ENCODE data around the gene KHDC4.

KHDC4 gene

GRCh38 chr1:155961937-155962336 is 27.7 kb upstream of the KHDC4 start:
- TF ChIP-seq GATA2 (IDR thresholded peaks at IDR 0.05; ENCODE audit: low read depth, low read length) (no peak), GATA3 (IDR thresholded peaks at IDR 0.05; ENCODE audit: low read depth, low read length) (no peak)

GRCh38 chr1:155960081-155960745 is 26.0 kb upstream of the KHDC4 start:
- no peak for TF ChIP-seq GATA3 (IDR thresholded peaks at IDR 0.05; ENCODE audit: low read depth, low read length)
- TF ChIP-seq GATA2 (IDR thresholded peaks at IDR 0.05; ENCODE audit: low read depth, low read length): 0 out of 2 replicates have a peak, but pooled peaks have one; percentile 7

GRCh38 chr1:155957411-155957915 is 23.2 kb upstream of the KHDC4 start:
- TF ChIP-seq GATA3 (IDR thresholded peaks at IDR 0.05; ENCODE audit: low read depth, low read length) (no peak), GATA2 (IDR thresholded peaks at IDR 0.05; ENCODE audit: low read depth, low read length) (no peak)

GRCh38 chr1:155954645-155955044 is 20.4 kb upstream of the KHDC4 start:
- TF ChIP-seq GATA3 (IDR thresholded peaks at IDR 0.05; ENCODE audit: low read depth, low read length) (no peak), GATA2 (IDR thresholded peaks at IDR 0.05; ENCODE audit: low read depth, low read length) (no peak)

- TF ChIP-seq GATA2 (IDR thresholded peaks at IDR 0.05; ENCODE audit: low read depth, low read length): no peak
Measured at GRCh38 chr1:155952505-155952890, 18.3 kb upstream of the KHDC4 start.

GRCh38 chr1:155951753-155952504 is 17.7 kb upstream of the KHDC4 start:
- TF ChIP-seq GATA2 (IDR thresholded peaks at IDR 0.05; ENCODE audit: low read depth, low read length): no peak
- no peak for TF ChIP-seq GATA3 (IDR thresholded peaks at IDR 0.05; ENCODE audit: low read depth, low read length)

- TF ChIP-seq GATA3 (IDR thresholded peaks at IDR 0.05; ENCODE audit: low read depth, low read length): no peak
- no peak for TF ChIP-seq GATA2 (IDR thresholded peaks at IDR 0.05; ENCODE audit: low read depth, low read length)
Measured at GRCh38 chr1:155950829-155951228, 16.6 kb upstream of the KHDC4 start.

GRCh38 chr1:155947741-155948140 is 13.5 kb upstream of the KHDC4 start:
- TF ChIP-seq GATA3 (IDR thresholded peaks at IDR 0.05; ENCODE audit: low read depth, low read length): no peak
- TF ChIP-seq GATA2 (IDR thresholded peaks at IDR 0.05; ENCODE audit: low read depth, low read length): no peak

- TF ChIP-seq GATA2 (IDR thresholded peaks at IDR 0.05; ENCODE audit: low read depth, low read length): no peak
- no peak for TF ChIP-seq GATA3 (IDR thresholded peaks at IDR 0.05; ENCODE audit: low read depth, low read length)
Measured at GRCh38 chr1:155947292-155947691, 13.1 kb upstream of the KHDC4 start.

- TF ChIP-seq GATA3 (IDR thresholded peaks at IDR 0.05; ENCODE audit: low read depth, low read length) (no peak), GATA2 (IDR thresholded peaks at IDR 0.05; ENCODE audit: low read depth, low read length) (no peak)
Measured at GRCh38 chr1:155946633-155947219, 12.5 kb upstream of the KHDC4 start.

- TF ChIP-seq GATA2 (IDR thresholded peaks at IDR 0.05; ENCODE audit: low read depth, low read length) (no peak), GATA3 (IDR thresholded peaks at IDR 0.05; ENCODE audit: low read depth, low read length) (no peak)
Measured at GRCh38 chr1:155944444-155944799, 10.2 kb upstream of the KHDC4 start.

GRCh38 chr1:155942578-155943141 is 8.4 kb upstream of the KHDC4 start:
- TF ChIP-seq GATA2 (IDR thresholded peaks at IDR 0.05; ENCODE audit: low read depth, low read length) (no peak), GATA3 (IDR thresholded peaks at IDR 0.05; ENCODE audit: low read depth, low read length) (no peak)

- no peak for TF ChIP-seq GATA2 (IDR thresholded peaks at IDR 0.05; ENCODE audit: low read depth, low read length)
- TF ChIP-seq GATA3 (IDR thresholded peaks at IDR 0.05; ENCODE audit: low read depth, low read length): no peak
Measured at GRCh38 chr1:155941845-155942531, 7.8 kb upstream of the KHDC4 start.
